ENCODE data around the gene MARCHF9.

MARCHF9 gene

GRCh38 chr12:57737467-57738460 is 17.1 kb upstream of the MARCHF9 start:
- no peak for DNase-seq (ENCODE audit: low read depth)

- DNase-seq (ENCODE audit: low read depth), result no peak
These were observed 16.2 kb upstream of the MARCHF9 start, which contains the start of gene AGAP2 for GRCh38 chr12:57738661-57739237. AGAP2 (minus strand) TSS chr12:57738742; CDS start chr12:57738246, 496 bp downstream.

DNA sequence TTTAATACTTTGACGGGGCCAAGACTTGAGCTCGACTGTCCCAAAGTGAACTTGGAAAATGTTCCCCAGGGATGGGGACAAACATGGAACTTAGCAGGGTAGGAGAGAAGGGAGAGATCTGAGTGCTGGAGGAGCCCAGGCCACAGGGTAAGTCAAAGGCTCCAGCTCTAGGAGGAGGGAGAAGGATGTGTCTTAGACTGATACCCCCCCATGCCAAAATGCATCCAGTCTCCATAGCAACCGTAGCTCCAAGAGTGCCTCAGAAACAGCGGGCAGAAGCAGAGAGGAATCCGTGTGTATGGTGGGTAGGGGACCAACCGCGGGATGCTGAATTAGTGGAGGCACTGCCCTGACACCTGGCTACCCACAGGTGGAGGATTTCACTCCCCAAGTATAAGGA is 15.5 kb upstream of the MARCHF9 start:
- DNase-seq (ENCODE audit: low read depth), result no peak

DNA sequence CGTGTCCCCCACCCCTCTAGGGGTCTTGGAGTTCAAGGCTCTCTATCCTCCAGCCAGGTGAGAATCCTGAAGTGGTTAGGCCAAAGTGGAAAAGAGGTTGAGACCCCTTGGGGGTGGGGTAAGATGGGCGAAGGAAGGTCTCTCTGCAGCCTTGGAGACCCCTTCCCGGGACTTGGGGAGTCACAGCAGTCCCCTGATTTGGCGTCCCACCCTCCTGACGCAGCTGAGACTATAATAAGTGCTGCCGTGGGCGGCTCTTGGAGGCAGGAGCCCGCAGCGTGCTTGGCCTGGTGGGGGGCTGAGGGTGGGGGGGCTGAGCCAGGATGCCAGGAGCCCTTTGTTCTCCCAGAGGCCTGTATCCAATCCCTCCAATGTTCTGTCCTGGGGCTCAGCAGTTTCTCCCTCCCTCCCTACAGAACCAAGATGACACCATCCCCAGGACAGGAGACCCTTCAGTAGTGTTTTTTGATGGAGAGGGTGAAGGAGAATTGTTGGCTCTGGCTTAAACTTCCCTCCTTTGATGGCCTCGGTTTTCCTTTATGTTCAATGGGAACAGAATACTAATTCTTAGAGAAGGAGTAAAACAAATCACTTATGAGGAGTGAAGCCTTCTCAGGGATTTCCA is 14.9 kb upstream of the MARCHF9 start:
- DNase-seq (ENCODE audit: low read depth), result no peak

- no peak for DNase-seq (ENCODE audit: low read depth)
These were observed 14.1 kb upstream of the MARCHF9 start for GRCh38 chr12:57740656-57741412.

- no peak for DNase-seq (ENCODE audit: low read depth)
These were observed 13.5 kb upstream of the MARCHF9 start for GRCh38 chr12:57741413-57741789.

- no peak for DNase-seq (ENCODE audit: low read depth)
These were observed 12.8 kb upstream of the MARCHF9 start for GRCh38 chr12:57741844-57742738.

DNA sequence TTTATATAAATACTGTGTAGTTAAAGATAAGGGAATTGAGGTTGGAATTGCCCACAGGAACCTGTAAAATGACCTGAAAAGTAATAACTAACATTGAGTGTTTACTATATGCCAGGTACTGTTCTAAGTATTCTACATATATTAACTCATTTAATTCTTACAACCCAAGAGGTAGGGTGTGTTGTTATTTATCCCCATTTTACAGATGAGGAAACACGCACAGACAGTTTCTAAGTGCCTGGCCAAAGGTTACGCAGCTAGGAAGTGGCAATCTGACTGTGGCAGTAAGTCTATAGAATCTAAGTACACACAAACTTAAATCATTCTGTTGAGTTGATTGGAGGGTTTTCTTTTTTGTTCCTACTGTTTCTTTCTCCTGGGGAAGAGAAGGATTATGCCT is 11.1 kb upstream of the MARCHF9 start:
- no peak for DNase-seq (ENCODE audit: low read depth)

DNA sequence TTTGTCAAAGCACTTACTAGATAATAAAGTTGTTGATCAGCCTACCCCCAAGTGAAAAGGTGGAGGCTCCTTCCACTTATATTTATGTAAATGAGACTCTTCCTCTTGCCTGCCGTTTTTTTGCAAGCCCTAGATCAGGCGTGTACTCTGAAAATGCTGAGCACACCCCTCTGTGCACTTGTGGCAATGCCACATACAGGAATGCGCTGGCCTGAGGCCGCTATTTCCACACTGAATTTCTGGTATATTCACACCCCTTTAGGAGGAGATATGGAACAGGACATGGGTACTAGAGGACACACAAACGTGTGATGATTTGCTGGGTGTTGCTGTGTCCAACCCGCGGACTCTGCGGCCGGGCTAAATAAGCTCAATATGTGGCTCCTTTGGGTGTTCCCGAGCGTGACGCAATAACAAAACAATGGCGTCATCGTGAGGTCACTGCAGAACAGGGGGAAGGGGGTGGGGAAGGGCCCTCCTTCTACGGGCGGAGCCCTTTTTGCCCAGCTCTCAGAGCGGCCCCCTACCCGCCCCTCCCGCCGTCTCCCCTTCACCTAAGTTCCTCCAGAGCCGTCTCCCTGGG is 10.6 kb upstream of the MARCHF9 start:
- no peak for DNase-seq (ENCODE audit: low read depth)

DNA sequence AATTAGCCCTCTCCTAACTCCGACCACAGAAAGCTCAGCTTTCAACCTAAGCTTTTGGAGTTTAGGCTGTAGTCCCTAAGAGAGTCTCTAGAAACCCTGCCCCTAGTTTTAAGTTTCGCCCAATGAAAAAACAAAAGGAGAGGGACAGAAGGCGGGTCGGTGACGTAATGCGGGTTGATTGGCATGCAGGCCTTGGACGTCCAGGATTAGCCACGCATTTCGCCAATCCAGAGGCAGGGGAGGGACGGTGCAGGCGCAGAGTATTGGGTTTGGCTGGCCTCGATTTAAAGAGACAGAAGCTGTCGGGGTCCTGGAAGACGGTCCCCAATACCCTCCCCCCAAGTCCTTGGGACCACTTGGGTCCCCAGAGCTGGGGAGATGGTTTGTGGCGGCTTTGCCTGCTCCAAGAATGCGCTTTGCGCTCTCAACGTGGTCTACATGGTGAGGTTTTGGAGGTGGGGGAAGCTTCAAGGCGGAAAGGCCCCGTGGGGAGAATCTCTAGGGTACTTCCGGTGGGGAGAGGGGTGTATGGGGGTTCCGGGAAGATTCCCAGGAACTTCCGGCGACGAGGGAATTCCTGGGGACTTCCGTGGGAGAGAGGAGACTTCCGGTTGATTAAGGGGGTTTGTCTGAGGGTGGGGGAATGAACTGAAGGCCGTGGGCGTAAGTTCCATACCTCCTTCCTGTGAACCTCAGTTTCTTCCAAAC is 10.0 kb upstream of the MARCHF9 start, which contains the start of gene TSPAN31:
TSPAN31 (plus strand) TSS at position 263 of the 708 bp plus-strand sequence; CDS start at position 379, 116 bp downstream.
- peak; percentile 99 for DNase-seq (ENCODE audit: low read depth)

DNA sequence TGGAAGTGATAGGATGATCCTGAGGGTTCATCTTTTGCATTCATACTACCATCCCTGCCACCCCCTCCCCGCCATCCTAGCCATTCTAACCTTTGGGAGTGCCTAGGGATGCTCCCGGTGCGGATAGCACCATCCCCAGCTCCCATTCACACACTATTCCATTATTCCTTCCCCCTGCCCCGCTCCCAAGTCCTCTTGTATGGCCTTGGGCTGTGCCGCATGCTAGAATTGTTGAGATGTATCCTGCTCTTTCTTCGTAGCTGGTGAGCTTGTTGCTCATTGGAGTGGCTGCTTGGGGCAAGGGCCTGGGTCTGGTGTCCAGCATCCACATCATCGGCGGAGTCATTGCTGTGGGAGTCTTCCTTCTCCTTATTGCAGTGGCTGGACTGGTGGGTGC is 9.4 kb upstream of the MARCHF9 start:
- peak; percentile 8 for DNase-seq (ENCODE audit: low read depth)

- DNase-seq (ENCODE audit: low read depth), result no peak
These were observed 8.9 kb upstream of the MARCHF9 start for GRCh38 chr12:57746025-57746424.

GRCh38 chr12:57749061-57749460 is 5.8 kb upstream of the MARCHF9 start:
- no peak for DNase-seq (ENCODE audit: low read depth)

DNA sequence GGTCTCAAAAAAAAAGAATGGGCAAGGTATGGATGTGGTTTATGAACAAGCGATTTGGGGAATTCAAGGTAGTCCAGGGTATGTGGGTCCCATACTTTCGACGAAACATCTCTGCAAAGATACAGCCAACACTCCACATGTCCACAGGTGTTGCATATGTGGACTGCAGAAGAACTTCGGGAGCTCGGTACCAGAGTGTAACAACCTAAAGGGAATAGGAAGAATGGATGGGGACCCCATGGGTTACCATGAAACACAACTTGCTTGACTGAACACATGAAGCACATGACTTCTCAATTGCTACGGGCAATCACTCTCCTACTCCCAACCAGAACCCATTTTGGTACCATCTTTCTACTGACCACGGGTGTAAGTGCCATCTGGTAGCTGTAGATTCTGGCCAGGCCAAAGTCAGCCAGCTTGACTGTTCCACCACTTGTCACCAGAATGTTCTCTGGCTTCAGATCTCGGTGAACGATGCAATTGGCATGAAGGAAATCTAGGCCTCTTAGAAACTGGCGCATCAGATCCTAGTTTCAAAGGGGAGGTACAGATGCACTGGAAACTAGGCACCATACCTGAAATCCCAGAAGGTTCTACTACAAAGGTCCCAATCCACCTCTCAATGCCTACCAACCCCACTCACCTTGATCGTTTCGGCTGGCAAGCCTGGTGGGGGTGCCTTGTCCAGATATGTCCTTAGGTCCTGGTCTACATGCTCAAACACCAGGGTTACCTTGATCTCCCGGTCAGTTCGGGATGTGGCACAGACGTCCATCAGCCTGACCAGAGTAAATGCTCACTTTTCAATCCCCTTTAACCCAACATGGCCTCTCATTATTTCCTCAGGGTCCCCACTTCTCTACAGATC is 4.1 kb upstream of the MARCHF9 start:
- no peak for DNase-seq (ENCODE audit: low read depth)

DNA sequence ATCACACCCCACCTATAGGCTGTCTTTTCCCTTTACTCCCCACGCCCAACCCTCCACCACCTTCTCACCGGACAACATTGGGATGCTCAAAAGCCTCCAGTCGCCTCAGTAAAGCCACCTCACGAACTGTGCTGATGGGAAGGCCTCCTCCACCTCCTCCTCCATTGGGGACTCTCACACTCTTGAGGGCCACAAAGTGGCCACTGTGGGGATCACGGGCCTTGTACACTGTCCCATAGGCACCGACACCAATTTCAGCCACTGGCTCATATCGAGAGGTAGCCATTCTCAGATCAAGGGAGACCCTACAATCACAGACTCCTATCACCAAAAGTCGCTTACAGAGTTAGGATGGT is 3.5 kb upstream of the MARCHF9 start:
- no peak for DNase-seq (ENCODE audit: low read depth)

DNA sequence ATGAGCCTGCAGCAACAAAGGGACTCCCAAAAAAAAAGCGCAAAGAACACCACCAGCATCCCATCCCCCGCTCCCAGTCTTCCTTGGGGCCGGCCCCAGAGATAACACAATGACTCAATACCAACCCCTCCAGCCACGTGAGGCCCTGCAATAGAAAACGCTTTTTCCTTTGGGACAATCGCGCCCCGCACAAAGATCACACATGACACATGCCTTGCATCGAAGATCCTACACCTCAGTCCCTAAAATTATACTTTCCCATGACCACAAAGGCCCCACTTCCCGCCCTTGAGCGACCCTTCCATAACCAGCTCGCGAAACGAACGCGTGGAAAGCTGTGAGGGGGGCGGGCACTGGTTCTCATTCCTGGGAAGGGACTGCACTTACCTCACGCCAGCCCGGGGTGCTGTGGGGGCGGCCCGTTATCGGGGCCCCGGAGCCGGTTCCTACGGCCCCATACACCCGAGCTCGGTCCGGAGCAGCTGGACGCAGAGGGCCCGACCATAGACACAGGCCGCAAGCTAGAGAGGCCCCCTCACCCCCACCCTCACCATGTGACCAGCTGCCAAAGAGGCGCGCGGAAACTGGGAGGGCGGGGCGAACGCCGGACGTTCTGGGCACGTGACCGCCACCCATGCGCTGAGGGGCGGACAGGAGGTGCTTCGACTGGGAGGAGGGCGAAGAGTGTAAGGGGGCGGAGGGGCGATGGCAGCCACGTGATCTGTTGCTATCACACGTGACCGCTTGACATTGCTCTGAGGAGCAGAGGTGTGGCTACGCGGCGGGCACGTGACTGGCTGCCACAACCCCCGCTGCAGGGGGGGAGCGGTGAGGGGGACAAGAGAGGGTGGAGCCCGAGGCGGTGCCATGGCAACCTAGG is 2.9 kb upstream of the MARCHF9 start, which contains the start of gene CDK4:
CDK4 (minus strand) TSS at position 523 of the 880 bp plus-strand sequence. CDS start 593 bp downstream, outside the sequence.
- DNase-seq (ENCODE audit: low read depth), result peak; percentile 100

- DNase-seq (ENCODE audit: low read depth), result no peak
These were observed 2.3 kb upstream of the MARCHF9 start for GRCh38 chr12:57752668-57753000.

- DNase-seq (ENCODE audit: low read depth), result no peak
These were observed 1.1 kb upstream of the MARCHF9 start for GRCh38 chr12:57753756-57754337.

Data from amniotic epithelial cell (primary cell).